GM12875 (cell line): ENCODE measurements around the gene EZR.

Experiments used
- H3K4me3 ChIP-seq: one replicate; pipeline ENCODE4 v1.5.1; 2011; ENCODE audit warnings: low read depth, low read length, control low read depth
- CTCF ChIP-seq: IDR thresholded peaks from 2 replicates; pipeline ENCODE4 v1.5.1; 2011; ENCODE audit warnings: low read depth, mild to moderate bottlenecking, control low read depth, inconsistent platforms, low read length, moderate library complexity, borderline replicate concordance; ENCODE audit not compliant: insufficient read depth

Gene EZR

GRCh38 chr6:158764183-158764849, 54.9 kb downstream of the EZR start:
- TF ChIP-seq CTCF = no peak
- no peak overlapping the region for H3K4me3 ChIP-seq

GRCh38 chr6:158763434-158764182, 55.6 kb downstream of the EZR start:
- no peak overlapping the region for H3K4me3 ChIP-seq
- no peak for TF ChIP-seq CTCF

- no peak overlapping the region for H3K4me3 ChIP-seq
- no peak for TF ChIP-seq CTCF
Observed at GRCh38 chr6:158762787-158763433, 56.3 kb downstream of the EZR start.

- no peak for TF ChIP-seq CTCF
- no peak overlapping the region for H3K4me3 ChIP-seq
Observed at GRCh38 chr6:158761746-158762145, 57.4 kb downstream of the EZR start.

- TF ChIP-seq CTCF = no peak
- H3K4me3 ChIP-seq = no peak overlapping the region
Observed at GRCh38 chr6:158760618-158761250, 58.4 kb downstream of the EZR start.

- TF ChIP-seq CTCF = no peak
- H3K4me3 ChIP-seq = no peak overlapping the region
Observed at GRCh38 chr6:158759966-158760617, 59.1 kb downstream of the EZR start.
